NCI-H1417 (cell line): ENCODE measurements around the gene EMP3.

Experiments used
- DNase-seq, 3 experiments: peaks; one replicate each; lab custom pipeline; 2025; lab: John Stamatoyannopoulos, UW

EMP3 gene

GRCh38 chr19:48318286-48318987 lies 6.9 kb upstream of the EMP3 start:
- no peak for DNase-seq

DNA sequence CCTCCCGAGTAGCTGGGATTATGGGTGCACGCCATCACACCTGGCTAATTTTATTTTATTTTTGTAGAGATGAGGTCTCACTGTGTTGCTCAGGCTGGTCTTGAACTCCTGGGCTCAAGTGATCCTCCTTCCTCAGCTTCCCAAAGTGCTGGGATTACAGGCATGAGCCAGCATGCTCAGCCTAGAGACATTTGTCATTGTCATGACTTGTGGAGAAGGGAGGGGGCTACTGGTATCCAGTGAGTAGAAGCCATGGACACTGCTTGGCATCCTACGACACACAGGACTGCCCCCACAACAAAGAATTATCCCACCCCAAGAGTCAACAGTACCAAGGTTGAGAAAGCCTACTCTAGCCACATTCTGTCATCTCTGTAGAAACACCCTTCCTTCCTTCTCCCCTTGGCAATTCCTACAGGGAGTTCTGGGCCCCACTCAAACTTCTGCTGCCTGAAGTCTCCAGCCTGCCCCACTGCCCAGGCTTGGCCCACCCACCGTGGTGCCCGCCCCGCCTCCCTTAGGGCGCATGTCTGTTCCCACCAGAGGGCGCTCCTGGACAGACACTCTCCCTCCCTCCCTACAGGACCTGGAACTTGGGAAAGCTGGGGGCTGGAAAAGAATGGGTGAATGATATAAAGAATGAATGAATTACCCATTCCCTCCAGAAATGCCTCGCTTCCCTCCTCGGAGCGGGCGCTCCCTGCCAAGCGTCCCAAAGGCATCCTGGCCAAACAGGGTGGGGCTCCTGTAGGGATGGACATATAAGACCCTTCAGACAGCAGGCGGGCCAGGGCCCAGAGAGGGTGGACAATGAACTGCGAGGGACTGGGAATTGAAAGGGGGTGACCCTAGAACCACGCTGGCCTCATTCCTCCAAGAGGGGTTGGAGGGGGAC lies 5.5 kb upstream of the EMP3 start:
- peak; percentile 49 to 86 (median 80) for DNase-seq

DNA sequence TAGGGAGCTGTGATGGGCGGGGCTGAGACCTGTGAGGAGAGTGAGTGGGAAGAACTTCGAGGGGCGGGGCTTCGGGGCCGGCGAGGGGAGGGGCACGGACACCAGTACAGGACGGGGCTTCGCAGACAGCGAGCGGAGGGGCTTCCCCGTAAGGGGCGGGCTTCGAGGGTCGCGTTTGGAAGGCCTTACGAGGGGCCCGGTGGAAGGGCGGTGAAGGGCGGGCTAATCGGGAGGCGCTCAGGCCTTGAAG lies 4.1 kb upstream of the EMP3 start:
- DNase-seq, result peak; percentile 92 to 97 (median 97)

DNA sequence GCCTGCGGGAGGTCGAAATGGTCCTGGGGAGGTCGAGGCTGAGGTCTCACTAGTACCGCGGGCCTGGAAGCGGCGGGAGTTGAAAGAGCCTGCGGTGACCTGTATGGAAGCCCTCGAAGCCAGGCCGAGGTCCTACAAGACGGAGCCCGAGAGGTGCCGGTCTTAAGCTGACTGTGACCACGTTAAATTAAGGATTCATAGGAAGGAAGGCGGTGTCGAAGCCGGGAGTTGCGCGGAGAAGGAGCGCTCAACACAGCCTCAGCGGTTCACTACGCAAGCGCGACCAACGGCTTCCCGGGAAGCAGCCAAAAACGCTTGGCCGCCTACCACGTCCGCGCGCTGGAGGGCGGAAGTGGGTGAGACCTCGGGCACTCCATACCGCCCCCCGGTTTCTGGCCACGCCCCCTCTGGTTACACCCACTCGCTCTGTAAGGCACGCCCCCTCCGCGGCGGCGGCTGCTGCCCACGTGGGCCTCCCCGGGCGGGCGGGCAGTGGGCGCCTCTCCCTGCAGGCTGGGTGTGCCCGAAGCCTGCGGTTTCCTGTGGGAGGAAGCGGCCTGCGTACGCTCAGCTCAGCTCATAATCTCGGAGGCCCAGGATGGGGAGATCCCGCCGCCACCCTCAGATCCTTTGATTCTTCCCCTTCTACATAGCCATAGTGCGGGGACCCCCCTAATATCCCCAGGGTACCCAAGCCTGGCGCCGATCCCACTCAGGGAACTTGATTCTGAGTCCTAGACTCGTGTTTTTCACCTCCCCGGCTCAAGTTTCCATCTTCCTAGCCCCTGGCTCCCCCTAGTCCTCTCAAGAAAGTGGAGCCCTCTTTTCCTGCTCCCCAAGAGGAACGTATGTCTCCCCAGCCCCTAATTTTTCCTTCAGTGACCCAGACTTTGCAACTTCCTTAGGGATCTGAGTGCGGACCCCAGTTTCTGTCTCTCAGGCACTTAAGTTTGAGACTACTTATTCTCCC lies 3.4 kb upstream of the EMP3 start:
- peak; percentile 96 to 99 (median 98) for DNase-seq

DNA sequence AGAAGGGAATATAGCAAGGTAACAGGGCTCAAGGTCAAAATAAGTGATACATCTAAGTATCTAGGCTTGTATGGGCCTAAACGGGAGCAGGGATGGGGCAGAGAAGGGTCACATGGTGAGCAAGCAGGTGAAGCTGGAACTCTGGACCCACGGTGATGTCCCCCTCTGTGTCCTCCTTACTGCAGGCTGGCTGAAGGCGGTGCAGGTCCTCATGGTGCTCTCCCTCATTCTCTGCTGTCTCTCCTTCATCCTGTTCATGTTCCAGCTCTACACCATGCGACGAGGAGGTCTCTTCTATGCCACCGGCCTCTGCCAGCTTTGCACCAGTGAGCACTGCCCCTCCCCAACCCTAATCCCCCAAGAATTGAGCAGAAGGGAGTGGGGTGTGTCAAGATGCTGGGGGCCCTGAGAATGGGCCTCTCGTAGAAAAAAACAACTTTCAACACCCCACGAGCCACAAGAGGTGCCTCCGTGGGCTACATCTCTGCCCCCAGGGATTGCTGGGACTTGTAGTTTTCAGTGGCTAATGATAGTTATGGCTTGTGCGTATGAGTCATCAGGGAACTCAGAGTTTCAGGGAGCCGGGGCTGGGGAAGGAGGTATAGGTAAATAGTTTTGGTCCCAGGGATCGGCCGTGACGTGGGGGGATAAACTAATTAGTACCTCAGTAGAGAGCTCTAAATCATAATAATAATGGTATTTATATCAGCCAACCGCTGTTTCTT lies 4.0 kb downstream of the EMP3 start:
- DNase-seq, result peak in 2 of 3 experiments; percentile 8 to 39

- DNase-seq, result peak; percentile 90 to 96 (median 95)
Measured at GRCh38 chr19:48330012-48330681, 4.8 kb downstream of the EMP3 start.

DNA sequence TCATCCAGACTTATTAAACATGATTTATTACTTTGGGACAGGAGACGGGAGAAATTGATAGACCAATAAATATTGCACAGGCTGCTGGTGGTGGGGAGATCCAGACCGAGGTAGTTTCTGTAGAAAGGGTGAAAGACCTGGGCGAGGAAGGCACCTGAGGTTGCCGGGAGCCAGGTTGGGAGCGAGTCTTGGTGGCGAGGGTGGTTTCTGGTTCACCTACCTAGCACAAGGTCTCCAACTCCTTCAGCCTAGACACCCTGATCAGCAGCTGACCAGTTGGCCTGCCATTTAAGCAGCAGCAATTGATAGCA lies 7.0 kb downstream of the EMP3 start:
- DNase-seq, result no peak

DNA sequence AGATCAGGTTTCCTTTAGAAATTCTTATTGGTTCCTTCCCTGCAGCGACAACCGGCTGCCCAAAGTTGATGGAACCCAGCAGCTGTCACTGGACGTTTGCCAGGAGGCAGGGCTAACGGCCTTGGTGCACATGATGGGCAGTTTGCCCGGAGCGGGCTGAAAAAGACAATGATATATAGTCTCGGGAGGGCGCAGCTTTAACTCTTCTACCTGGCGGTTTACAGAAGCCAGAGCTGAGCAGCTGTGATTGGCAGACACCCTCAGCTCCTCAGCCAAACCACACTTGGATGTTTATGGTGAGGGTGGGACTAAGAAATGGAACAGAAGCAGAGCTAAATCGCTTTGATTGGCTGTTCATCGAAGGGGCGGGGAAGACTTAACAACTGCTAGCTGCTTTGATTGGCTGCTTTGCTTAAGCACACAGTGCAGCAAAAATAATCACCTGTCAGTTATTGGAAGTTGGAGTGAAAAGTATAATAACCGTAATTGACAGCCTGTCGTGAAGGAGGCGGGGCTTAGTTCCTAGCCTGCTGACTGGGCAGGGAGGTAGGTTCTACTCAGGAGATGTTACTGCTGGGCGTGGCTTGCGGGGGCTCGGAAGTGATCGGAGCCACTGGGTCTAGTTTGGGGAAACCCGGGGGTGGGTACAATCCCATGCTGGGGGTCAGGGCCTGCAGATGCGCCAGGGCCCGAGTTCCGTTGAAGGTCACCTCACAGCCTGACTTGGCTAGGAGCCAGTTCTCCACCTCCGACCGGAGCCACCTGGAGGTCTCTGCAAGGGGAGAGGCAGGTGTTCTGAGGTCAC lies 7.5 kb downstream of the EMP3 start:
- peak; percentile 95 to 100 (median 100) for DNase-seq

GRCh38 chr19:48333467-48334384 lies 8.4 kb downstream of the EMP3 start:
- peak; percentile 80 to 97 (median 87) for DNase-seq

- DNase-seq, result no peak
Measured at GRCh38 chr19:48338253-48338755, 13.0 kb downstream of the EMP3 start.

- DNase-seq, result no peak
Measured at GRCh38 chr19:48338802-48339503, 13.6 kb downstream of the EMP3 start.

GRCh38 chr19:48340995-48341394 lies 15.6 kb downstream of the EMP3 start:
- DNase-seq, result peak; percentile 27 to 67 (median 34)

DNA sequence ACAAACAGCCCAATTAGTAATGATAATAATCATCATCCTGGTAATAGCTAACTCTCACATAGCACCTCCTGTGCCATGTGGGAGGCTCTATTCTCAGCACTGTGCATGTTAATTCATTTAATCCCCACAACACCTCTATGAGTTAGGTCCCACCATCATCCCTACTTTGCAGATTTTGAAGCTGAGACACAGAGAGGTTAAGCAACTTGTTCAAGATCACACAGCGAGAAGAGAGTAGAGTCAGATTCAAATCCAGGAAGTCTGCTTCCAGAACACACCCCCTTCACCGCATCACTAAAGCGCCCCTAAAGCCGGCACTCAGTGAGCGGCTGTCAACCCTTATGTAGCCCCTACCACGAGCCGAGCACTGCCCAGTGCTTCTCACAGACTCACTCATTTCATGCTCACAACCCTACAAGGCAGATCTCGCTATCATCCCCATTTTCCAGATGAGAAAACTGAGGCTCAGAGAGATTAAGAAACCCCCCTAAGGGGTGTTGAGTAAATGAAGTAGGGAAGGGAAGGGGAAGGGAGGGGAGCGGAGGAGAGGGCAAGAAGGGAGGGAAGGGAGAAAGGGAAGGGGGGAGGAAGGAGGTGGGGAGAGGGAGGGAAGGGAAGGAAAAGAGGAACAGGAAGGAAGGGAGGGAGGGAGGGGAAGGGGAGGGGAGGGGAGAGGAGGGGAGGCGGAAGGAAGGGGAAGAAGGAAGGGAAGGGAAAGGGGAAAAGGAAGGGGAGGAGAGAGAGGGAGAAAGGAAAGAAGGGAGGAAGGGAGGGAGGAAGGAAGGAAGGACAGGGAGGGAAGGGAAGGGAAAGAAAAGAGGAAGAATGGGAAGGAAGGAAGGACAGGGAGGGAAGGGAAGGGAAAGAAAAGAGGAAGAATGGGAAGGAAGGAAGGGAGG lies 16.4 kb downstream of the EMP3 start:
- DNase-seq, result no peak

GRCh38 chr19:48342414-48342738 lies 17.0 kb downstream of the EMP3 start:
- DNase-seq, result no peak

- no peak for DNase-seq
Measured at GRCh38 chr19:48342841-48343540, 17.6 kb downstream of the EMP3 start.

GRCh38 chr19:48344892-48345291 lies 19.5 kb downstream of the EMP3 start:
- DNase-seq, result no peak

- no peak for DNase-seq
Measured at GRCh38 chr19:48346191-48346590, 20.8 kb downstream of the EMP3 start.
